PC-3 (cell line): ENCODE measurements around the gene SVIL.

Experiments used
- EZH2phosphoT487 ChIP-seq: fragments of 300-600 bp; sonication (generic); IDR thresholded peaks from 2 replicates; pipeline ENCODE4 v1.6.1; 2018; ENCODE audit warnings: mild to moderate bottlenecking, antibody characterized with exemption, low read length, borderline replicate concordance
- TF ChIP-seq, protein P1 (sequence below): fragments of 300-600 bp; sonication (generic); conservative IDR thresholded peaks from 2 replicates; pipeline ENCODE4 v1.5.1; 2017; ENCODE audit warnings: antibody characterized with exemption, low read depth, mild to moderate bottlenecking, low read length

- TF ChIP-seq, protein P1, sequence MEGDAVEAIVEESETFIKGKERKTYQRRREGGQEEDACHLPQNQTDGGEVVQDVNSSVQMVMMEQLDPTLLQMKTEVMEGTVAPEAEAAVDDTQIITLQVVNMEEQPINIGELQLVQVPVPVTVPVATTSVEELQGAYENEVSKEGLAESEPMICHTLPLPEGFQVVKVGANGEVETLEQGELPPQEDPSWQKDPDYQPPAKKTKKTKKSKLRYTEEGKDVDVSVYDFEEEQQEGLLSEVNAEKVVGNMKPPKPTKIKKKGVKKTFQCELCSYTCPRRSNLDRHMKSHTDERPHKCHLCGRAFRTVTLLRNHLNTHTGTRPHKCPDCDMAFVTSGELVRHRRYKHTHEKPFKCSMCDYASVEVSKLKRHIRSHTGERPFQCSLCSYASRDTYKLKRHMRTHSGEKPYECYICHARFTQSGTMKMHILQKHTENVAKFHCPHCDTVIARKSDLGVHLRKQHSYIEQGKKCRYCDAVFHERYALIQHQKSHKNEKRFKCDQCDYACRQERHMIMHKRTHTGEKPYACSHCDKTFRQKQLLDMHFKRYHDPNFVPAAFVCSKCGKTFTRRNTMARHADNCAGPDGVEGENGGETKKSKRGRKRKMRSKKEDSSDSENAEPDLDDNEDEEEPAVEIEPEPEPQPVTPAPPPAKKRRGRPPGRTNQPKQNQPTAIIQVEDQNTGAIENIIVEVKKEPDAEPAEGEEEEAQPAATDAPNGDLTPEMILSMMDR = no peak
- TF ChIP-seq EZH2phosphoT487 = no peak
Measured at GRCh38 chr10:29514306-29514705, 120.5 kb downstream of the SVIL start.
